H1 (cell line): ENCODE results near the gene ZSWIM7. TPM values are rescaled to one million over a fixed set of nuclear protein-coding genes. Genes with fewer than 3 reads are reported as not detected.

ENCODE experiments used
- polyA plus RNA-seq, 7 experiments: library from polyadenylated mRNA; depleted of rRNA in 3 of 7; stranded (reverse) in 5 of 7; unstranded in 2 of 7; fragments of >200 nt in 5 of 7; fragments of 200-250 nt in 2 of 7; gene quantifications; 1 replicate in 5 of 7; 2 replicates in 1 of 7; 4 replicates in 1 of 7; pipeline versions ENCODE4 v1.2.1 to v1.2.3, GENCODE V29; 2011 to 2013; ENCODE audit warnings: missing spikeins in 2 of 7, mixed read lengths in 2 of 7
- total RNA-seq: library from RNA; stranded (reverse); fragmentation: NEBNext Ultra II Directional; extraction: Animal tissue kit (Norgen Biotek cat#: 25700); gene quantifications from 2 replicates; pipeline ENCODE4 v1.2.1, GENCODE V29; 2021
- TF ChIP-seq, protein P1 (sequence below): fragments of 300-600 bp; sonication (generic); IDR thresholded peaks from 2 replicates; pipeline ENCODE4 v1.7.1; 2012; ENCODE audit warnings: low read length, moderate library complexity, mild to moderate bottlenecking, inconsistent platforms; ENCODE audit not compliant: insufficient replicate concordance

Gene ZSWIM7
- total and polyA plus RNA-seq, 2 of the 8 experiments (the other 6 are each of a cell fraction or from before 2014, with no cell fraction given) = 39.3 to 57.7 TPM

DNA sequence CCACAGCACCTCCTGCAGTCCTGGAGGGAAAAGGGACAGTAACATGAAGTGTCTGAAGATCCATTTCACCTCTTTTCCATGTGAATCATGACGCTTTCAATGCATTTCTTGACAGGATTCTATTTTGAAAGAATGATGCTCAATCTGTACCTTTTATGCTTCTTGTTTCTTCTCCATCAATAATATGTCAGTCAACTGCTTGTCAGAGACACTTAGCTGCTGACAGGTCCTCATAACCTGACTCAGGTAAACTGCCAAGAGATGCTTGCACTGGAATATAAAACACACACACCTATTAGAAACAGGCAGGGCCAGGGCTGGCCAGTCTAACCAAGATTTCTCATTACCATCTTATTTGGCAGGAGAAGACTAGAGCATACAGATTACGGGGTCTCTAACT, 21.6 kb downstream of the ZSWIM7 start (continued):
- TF ChIP-seq, protein P1, sequence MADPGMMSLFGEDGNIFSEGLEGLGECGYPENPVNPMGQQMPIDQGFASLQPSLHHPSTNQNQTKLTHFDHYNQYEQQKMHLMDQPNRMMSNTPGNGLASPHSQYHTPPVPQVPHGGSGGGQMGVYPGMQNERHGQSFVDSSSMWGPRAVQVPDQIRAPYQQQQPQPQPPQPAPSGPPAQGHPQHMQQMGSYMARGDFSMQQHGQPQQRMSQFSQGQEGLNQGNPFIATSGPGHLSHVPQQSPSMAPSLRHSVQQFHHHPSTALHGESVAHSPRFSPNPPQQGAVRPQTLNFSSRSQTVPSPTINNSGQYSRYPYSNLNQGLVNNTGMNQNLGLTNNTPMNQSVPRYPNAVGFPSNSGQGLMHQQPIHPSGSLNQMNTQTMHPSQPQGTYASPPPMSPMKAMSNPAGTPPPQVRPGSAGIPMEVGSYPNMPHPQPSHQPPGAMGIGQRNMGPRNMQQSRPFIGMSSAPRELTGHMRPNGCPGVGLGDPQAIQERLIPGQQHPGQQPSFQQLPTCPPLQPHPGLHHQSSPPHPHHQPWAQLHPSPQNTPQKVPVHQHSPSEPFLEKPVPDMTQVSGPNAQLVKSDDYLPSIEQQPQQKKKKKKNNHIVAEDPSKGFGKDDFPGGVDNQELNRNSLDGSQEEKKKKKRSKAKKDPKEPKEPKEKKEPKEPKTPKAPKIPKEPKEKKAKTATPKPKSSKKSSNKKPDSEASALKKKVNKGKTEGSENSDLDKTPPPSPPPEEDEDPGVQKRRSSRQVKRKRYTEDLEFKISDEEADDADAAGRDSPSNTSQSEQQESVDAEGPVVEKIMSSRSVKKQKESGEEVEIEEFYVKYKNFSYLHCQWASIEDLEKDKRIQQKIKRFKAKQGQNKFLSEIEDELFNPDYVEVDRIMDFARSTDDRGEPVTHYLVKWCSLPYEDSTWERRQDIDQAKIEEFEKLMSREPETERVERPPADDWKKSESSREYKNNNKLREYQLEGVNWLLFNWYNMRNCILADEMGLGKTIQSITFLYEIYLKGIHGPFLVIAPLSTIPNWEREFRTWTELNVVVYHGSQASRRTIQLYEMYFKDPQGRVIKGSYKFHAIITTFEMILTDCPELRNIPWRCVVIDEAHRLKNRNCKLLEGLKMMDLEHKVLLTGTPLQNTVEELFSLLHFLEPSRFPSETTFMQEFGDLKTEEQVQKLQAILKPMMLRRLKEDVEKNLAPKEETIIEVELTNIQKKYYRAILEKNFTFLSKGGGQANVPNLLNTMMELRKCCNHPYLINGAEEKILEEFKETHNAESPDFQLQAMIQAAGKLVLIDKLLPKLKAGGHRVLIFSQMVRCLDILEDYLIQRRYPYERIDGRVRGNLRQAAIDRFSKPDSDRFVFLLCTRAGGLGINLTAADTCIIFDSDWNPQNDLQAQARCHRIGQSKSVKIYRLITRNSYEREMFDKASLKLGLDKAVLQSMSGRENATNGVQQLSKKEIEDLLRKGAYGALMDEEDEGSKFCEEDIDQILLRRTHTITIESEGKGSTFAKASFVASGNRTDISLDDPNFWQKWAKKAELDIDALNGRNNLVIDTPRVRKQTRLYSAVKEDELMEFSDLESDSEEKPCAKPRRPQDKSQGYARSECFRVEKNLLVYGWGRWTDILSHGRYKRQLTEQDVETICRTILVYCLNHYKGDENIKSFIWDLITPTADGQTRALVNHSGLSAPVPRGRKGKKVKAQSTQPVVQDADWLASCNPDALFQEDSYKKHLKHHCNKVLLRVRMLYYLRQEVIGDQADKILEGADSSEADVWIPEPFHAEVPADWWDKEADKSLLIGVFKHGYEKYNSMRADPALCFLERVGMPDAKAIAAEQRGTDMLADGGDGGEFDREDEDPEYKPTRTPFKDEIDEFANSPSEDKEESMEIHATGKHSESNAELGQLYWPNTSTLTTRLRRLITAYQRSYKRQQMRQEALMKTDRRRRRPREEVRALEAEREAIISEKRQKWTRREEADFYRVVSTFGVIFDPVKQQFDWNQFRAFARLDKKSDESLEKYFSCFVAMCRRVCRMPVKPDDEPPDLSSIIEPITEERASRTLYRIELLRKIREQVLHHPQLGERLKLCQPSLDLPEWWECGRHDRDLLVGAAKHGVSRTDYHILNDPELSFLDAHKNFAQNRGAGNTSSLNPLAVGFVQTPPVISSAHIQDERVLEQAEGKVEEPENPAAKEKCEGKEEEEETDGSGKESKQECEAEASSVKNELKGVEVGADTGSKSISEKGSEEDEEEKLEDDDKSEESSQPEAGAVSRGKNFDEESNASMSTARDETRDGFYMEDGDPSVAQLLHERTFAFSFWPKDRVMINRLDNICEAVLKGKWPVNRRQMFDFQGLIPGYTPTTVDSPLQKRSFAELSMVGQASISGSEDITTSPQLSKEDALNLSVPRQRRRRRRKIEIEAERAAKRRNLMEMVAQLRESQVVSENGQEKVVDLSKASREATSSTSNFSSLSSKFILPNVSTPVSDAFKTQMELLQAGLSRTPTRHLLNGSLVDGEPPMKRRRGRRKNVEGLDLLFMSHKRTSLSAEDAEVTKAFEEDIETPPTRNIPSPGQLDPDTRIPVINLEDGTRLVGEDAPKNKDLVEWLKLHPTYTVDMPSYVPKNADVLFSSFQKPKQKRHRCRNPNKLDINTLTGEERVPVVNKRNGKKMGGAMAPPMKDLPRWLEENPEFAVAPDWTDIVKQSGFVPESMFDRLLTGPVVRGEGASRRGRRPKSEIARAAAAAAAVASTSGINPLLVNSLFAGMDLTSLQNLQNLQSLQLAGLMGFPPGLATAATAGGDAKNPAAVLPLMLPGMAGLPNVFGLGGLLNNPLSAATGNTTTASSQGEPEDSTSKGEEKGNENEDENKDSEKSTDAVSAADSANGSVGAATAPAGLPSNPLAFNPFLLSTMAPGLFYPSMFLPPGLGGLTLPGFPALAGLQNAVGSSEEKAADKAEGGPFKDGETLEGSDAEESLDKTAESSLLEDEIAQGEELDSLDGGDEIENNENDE = no peak
